Measurements from ENCODE around the gene CRLF2.

GRCh38 chrX:1172496-1172895 lies 40.0 kb downstream of the CRLF2 start:
- TF ChIP-seq EZH2 (IDR thresholded peaks at IDR 0.05; ENCODE audit: low read depth) (no peak), CTCF (conservative IDR thresholded peaks at IDR 0.05) (no peak)

Data from PC-9 (cell line).